ENCODE results near the gene DISP1. TPM values are rescaled to one million over a fixed set of nuclear protein-coding genes. Genes with fewer than 3 reads are reported as not detected.

DISP1 gene
- total RNA-seq, 1 experiment from 2014 or later: 2.8 TPM

DNA sequence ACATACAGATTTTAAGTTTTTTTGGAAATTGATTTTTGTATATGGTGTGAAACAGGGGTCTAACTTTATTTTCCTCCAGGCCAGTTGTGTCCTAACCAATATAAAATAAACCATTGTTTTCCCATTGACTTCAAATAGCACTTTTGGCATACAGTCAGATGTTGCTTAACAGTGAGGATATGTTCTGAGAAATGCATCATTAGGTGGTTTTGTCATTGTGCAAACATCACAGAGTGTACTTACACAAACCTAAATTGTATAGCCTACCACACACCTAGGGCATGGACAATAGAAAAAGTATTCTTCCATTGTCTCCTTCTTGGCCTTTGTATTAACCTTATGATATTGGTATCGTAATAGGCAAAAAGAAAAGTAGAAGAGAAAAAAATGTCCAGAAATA lies 37.4 kb upstream of the DISP1 start:
- Mint-ChIP-seq H3K36me3 (no peaks in the 10 kb centered on the region), H3K27me3 (ENCODE audit: low read depth) (peaks cover 6% of the 10 kb centered on the region; the same call in 1 of the 2 replicates), H3K4me3 (no peak overlapping the region), H3K4me1 (no peaks in the 10 kb centered on the region), H3K27ac (no peak overlapping the region), H3K9me3 (no peaks in the 10 kb centered on the region)
- POLR2A ChIA-PET: no interaction called here
- CTCF ChIA-PET: no interaction called here
- ATAC-seq (no peak), DNase-seq (ENCODE audit: low spot score) (no peak)
- TF ChIP-seq, protein P1, sequence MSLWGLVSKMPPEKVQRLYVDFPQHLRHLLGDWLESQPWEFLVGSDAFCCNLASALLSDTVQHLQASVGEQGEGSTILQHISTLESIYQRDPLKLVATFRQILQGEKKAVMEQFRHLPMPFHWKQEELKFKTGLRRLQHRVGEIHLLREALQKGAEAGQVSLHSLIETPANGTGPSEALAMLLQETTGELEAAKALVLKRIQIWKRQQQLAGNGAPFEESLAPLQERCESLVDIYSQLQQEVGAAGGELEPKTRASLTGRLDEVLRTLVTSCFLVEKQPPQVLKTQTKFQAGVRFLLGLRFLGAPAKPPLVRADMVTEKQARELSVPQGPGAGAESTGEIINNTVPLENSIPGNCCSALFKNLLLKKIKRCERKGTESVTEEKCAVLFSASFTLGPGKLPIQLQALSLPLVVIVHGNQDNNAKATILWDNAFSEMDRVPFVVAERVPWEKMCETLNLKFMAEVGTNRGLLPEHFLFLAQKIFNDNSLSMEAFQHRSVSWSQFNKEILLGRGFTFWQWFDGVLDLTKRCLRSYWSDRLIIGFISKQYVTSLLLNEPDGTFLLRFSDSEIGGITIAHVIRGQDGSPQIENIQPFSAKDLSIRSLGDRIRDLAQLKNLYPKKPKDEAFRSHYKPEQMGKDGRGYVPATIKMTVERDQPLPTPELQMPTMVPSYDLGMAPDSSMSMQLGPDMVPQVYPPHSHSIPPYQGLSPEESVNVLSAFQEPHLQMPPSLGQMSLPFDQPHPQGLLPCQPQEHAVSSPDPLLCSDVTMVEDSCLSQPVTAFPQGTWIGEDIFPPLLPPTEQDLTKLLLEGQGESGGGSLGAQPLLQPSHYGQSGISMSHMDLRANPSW (CRISPR knock-in tag; conservative IDR thresholded peaks at IDR 0.05; ENCODE audit: low read depth): no peak
- no peak for TF ChIP-seq NFATC4 (CRISPR knock-in tag; IDR thresholded peaks at IDR 0.05)
- TF ChIP-seq, protein P2, sequence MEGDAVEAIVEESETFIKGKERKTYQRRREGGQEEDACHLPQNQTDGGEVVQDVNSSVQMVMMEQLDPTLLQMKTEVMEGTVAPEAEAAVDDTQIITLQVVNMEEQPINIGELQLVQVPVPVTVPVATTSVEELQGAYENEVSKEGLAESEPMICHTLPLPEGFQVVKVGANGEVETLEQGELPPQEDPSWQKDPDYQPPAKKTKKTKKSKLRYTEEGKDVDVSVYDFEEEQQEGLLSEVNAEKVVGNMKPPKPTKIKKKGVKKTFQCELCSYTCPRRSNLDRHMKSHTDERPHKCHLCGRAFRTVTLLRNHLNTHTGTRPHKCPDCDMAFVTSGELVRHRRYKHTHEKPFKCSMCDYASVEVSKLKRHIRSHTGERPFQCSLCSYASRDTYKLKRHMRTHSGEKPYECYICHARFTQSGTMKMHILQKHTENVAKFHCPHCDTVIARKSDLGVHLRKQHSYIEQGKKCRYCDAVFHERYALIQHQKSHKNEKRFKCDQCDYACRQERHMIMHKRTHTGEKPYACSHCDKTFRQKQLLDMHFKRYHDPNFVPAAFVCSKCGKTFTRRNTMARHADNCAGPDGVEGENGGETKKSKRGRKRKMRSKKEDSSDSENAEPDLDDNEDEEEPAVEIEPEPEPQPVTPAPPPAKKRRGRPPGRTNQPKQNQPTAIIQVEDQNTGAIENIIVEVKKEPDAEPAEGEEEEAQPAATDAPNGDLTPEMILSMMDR (IDR thresholded peaks at IDR 0.05): no peak
- no peak for TF ChIP-seq NR3C1 (CRISPR knock-in tag; conservative IDR thresholded peaks at IDR 0.05; ENCODE audit: low read depth)
- TF ChIP-seq ZNF423 (CRISPR knock-in tag; IDR thresholded peaks at IDR 0.05): no peak
- TF ChIP-seq FOXP1 (CRISPR knock-in tag; IDR thresholded peaks at IDR 0.05; ENCODE audit: borderline replicate concordance): no peak
- no peak for TF ChIP-seq CBFB (CRISPR knock-in tag; IDR thresholded peaks at IDR 0.05; ENCODE audit: low read depth)
- TF ChIP-seq, protein P3, sequence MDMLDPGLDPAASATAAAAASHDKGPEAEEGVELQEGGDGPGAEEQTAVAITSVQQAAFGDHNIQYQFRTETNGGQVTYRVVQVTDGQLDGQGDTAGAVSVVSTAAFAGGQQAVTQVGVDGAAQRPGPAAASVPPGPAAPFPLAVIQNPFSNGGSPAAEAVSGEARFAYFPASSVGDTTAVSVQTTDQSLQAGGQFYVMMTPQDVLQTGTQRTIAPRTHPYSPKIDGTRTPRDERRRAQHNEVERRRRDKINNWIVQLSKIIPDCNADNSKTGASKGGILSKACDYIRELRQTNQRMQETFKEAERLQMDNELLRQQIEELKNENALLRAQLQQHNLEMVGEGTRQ (CRISPR knock-in tag; IDR thresholded peaks at IDR 0.05): no peak
- TF ChIP-seq MYBL2 (CRISPR knock-in tag; IDR thresholded peaks at IDR 0.05): no peak
- no peak for TF ChIP-seq MXD4 (CRISPR knock-in tag; IDR thresholded peaks at IDR 0.05; ENCODE audit: borderline replicate concordance)
- no peak for TF ChIP-seq ZBTB21 (CRISPR knock-in tag; IDR thresholded peaks at IDR 0.05; ENCODE audit: borderline replicate concordance)
- no peak for TF ChIP-seq FOXK1 (CRISPR knock-in tag; IDR thresholded peaks at IDR 0.05)
- TF ChIP-seq SP1 (CRISPR knock-in tag; conservative IDR thresholded peaks at IDR 0.05): no peak
- TF ChIP-seq SMAD3 (CRISPR knock-in tag; IDR thresholded peaks at IDR 0.05; ENCODE audit: borderline replicate concordance): no peak
- no peak for TF ChIP-seq HMGA2 (CRISPR knock-in tag; IDR thresholded peaks at IDR 0.05)
- TF ChIP-seq, protein P4, sequence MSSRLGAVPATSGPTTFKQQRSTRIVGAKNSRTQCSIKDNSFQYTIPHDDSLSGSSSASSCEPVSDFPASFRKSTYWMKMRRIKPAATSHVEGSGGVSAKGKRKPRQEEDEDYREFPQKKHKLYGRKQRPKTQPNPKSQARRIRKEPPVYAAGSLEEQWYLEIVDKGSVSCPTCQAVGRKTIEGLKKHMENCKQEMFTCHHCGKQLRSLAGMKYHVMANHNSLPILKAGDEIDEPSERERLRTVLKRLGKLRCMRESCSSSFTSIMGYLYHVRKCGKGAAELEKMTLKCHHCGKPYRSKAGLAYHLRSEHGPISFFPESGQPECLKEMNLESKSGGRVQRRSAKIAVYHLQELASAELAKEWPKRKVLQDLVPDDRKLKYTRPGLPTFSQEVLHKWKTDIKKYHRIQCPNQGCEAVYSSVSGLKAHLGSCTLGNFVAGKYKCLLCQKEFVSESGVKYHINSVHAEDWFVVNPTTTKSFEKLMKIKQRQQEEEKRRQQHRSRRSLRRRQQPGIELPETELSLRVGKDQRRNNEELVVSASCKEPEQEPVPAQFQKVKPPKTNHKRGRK (CRISPR knock-in tag; IDR thresholded peaks at IDR 0.05; ENCODE audit: borderline replicate concordance): no peak
- no peak for TF ChIP-seq IRF2 (CRISPR knock-in tag; IDR thresholded peaks at IDR 0.05; ENCODE audit: borderline replicate concordance, low read depth)
- TF ChIP-seq, protein P5, sequence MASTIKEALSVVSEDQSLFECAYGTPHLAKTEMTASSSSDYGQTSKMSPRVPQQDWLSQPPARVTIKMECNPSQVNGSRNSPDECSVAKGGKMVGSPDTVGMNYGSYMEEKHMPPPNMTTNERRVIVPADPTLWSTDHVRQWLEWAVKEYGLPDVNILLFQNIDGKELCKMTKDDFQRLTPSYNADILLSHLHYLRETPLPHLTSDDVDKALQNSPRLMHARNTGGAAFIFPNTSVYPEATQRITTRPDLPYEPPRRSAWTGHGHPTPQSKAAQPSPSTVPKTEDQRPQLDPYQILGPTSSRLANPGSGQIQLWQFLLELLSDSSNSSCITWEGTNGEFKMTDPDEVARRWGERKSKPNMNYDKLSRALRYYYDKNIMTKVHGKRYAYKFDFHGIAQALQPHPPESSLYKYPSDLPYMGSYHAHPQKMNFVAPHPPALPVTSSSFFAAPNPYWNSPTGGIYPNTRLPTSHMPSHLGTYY (CRISPR knock-in tag; IDR thresholded peaks at IDR 0.05): no peak

DNA sequence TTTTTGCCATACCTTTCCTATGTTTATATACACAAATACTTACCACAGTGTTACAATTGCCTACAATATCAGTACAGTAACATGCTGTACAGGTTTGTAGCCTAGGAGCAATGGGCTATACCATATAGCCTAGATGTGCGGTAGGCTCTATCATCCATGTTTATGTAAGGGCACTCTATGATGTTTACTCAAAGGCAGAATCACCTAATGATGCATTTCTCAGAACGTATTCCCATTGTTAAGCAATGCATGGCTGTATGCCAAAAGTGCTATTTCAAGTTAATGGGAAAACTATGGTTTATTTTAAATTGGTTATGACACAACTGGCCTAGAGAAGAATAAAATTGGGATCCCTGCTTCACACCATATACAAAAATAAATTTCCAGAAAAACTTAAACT lies 36.9 kb upstream of the DISP1 start:
- CTCF ChIA-PET: no interaction called here

More for the DNA sequence above, 36.9 kb upstream of the DISP1 start:
- Mint-ChIP-seq H3K4me3 (no peak overlapping the region), H3K4me1 (no peaks in the 10 kb centered on the region), H3K27me3 (ENCODE audit: low read depth) (peaks cover 6% of the 10 kb centered on the region; the same call in 1 of the 2 replicates), H3K36me3 (no peaks in the 10 kb centered on the region), H3K27ac (no peak overlapping the region), H3K9me3 (no peaks in the 10 kb centered on the region)
- POLR2A ChIA-PET: no interaction called here
- ATAC-seq: no peak
- no peak for DNase-seq (ENCODE audit: low spot score)
- TF ChIP-seq, protein P6, sequence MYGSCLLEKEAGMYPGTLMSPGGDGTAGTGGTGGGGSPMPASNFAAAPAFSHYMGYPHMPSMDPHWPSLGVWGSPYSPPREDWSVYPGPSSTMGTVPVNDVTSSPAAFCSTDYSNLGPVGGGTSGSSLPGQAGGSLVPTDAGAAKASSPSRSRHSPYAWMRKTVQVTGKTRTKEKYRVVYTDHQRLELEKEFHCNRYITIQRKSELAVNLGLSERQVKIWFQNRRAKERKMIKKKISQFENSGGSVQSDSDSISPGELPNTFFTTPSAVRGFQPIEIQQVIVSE (CRISPR knock-in tag; IDR thresholded peaks at IDR 0.05; ENCODE audit: borderline replicate concordance): no peak
- no peak for TF ChIP-seq ZNF138 (CRISPR knock-in tag; conservative IDR thresholded peaks at IDR 0.05)
- TF ChIP-seq, protein P4 (CRISPR knock-in tag; IDR thresholded peaks at IDR 0.05; ENCODE audit: borderline replicate concordance): no peak
- no peak for TF ChIP-seq GRHL2 (CRISPR knock-in tag; IDR thresholded peaks at IDR 0.05; ENCODE audit: insufficient replicate concordance, severe bottlenecking)
- TF ChIP-seq, protein P7, sequence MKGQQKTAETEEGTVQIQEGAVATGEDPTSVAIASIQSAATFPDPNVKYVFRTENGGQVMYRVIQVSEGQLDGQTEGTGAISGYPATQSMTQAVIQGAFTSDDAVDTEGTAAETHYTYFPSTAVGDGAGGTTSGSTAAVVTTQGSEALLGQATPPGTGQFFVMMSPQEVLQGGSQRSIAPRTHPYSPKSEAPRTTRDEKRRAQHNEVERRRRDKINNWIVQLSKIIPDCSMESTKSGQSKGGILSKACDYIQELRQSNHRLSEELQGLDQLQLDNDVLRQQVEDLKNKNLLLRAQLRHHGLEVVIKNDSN (CRISPR knock-in tag; IDR thresholded peaks at IDR 0.05): no peak
